Aorta (tissue), 5 donors: Measurements from ENCODE around the gene EIF4E1B. TPM values are rescaled to one million over a fixed set of nuclear protein-coding genes. Genes with fewer than 3 reads are reported as not detected.

ENCODE experiments used
- ATAC-seq: fragments of 200-7000 bp; cut with Tn5 transposase; one replicate; pipeline ENCODE4 v1.9.1; 2022; ENCODE audit warnings: moderate library complexity; ENCODE audit not compliant: low FRiP score
- DNase-seq, 2 donors: peaks; one replicate each; pipeline ENCODE4 v3.0.0-alpha.2; 2020
- H3K27ac ChIP-seq, 2 donors: one replicate each; pipeline ENCODE4 v1.5.1; 2013; ENCODE audit warnings: low read length in 2 of 2, mild to moderate bottlenecking in 2 of 2, moderate library complexity in 2 of 2, control low read depth in 1 of 2, inconsistent platforms in 1 of 2, low read depth in 1 of 2
- H3K27me3 ChIP-seq, 2 donors: one replicate each; pipeline ENCODE4 v1.6.1; 2013; ENCODE audit warnings: control low read depth in 1 of 2, low read length in 1 of 2, mild to moderate bottlenecking in 1 of 2, moderate library complexity in 1 of 2; ENCODE audit not compliant: insufficient read depth in 2 of 2, control insufficient read depth in 1 of 2
- H3K36me3 ChIP-seq, 2 donors: one replicate each; pipeline ENCODE4 v1.6.1; 2013; ENCODE audit warnings: control low read depth in 1 of 2, low read length in 1 of 2, mild to moderate bottlenecking in 1 of 2; ENCODE audit not compliant: insufficient read depth in 2 of 2, control insufficient read depth in 1 of 2
- H3K4me1 ChIP-seq, 2 donors: one replicate each; pipeline ENCODE4 v1.6.1; 2013; ENCODE audit warnings: low read length in 2 of 2, control low read depth in 1 of 2, mild to moderate bottlenecking in 1 of 2, moderate library complexity in 1 of 2; ENCODE audit not compliant: insufficient read depth in 2 of 2, control insufficient read depth in 1 of 2
- H3K4me3 ChIP-seq, 2 donors: one replicate each; pipeline ENCODE4 v1.5.1; 2013; ENCODE audit warnings: low read length in 2 of 2, control low read depth in 1 of 2, mild to moderate bottlenecking in 1 of 2
- H3K9me3 ChIP-seq: one replicate; pipeline ENCODE4 v1.6.1; 2013; ENCODE audit warnings: mild to moderate bottlenecking, low read length; ENCODE audit not compliant: control insufficient read depth
- WGBS, 2 donors: extraction: QIAGEN DNeasy Blood & Tissue Kit; methylation state at CpG; one replicate each; pipeline ENCODE4 v1.1.7; 2013; 5-methylcytosine and 5-hydroxymethylcytosine counted together
- intact Hi-C, 2 donors: fragments of 100-400 bp; cut with DNase I; formaldehyde crosslinking; loops; one replicate each; pipeline versions ENCODE4 v1.14.2 to v1.15.0; 2022
- polyA plus RNA-seq, 2 donors: library from polyadenylated mRNA; stranded (reverse); fragments of 200-250 nt; gene quantifications; one replicate each; pipeline ENCODE4 v1.2.3, GENCODE V29; 2013
- total RNA-seq, 2 donors: library from RNA; stranded (reverse); fragmentation: NEBNext Ultra II Directional; extraction: Animal tissue kit (Norgen Biotek cat#: 25700); gene quantifications; one replicate each; pipeline ENCODE4 v1.2.1, GENCODE V29; 2021
- donor health status: healthy with polysubstance abuse.
- donor health status: Bipolar disorder and iron deficiency.
- donor health status: DM: no; HTN: no; CAD: no.
- donor health status: DM: no; HTN: no; CAD: no.
- donor health status: DM: yes; HTN: yes; CAD: no.

Gene EIF4E1B
- total and polyA plus RNA-seq, 4 donors, result not detected

GRCh38 chr5:176638437-176638836, 8.0 kb downstream of the EIF4E1B start:
- Histone ChIP-seq H3K4me1 (no peaks in the 10 kb centered on the region), H3K27ac (no peak overlapping the region), H3K9me3 (no peaks in the 10 kb centered on the region), H3K4me3 (no peak overlapping the region), H3K27me3 (no peaks in the 10 kb centered on the region), H3K36me3 (no peaks in the 10 kb centered on the region)
- ATAC-seq (no peak), DNase-seq (no peak)
- intact Hi-C loops, result no loop called here
- 96% methylated on average over 3 of the region's 3 CpGs for WGBS, 2 donors

- no peaks in the 10 kb centered on the region for H3K9me3 ChIP-seq
- no peak overlapping the region for H3K4me3 ChIP-seq
- ATAC-seq, result no peak
- 56 to 79% methylated on average over 3 to 4 of the region's 4 CpGs for WGBS, 2 donors
- H3K36me3 ChIP-seq, result no peaks in the 10 kb centered on the region
- no peak overlapping the region for H3K27ac ChIP-seq
- no peaks in the 10 kb centered on the region for H3K27me3 ChIP-seq
- intact Hi-C loops, result no loop called here
- DNase-seq, result no peak
- no peaks in the 10 kb centered on the region for H3K4me1 ChIP-seq
Measured at GRCh38 chr5:176639208-176639607, 8.7 kb downstream of the EIF4E1B start.

DNA sequence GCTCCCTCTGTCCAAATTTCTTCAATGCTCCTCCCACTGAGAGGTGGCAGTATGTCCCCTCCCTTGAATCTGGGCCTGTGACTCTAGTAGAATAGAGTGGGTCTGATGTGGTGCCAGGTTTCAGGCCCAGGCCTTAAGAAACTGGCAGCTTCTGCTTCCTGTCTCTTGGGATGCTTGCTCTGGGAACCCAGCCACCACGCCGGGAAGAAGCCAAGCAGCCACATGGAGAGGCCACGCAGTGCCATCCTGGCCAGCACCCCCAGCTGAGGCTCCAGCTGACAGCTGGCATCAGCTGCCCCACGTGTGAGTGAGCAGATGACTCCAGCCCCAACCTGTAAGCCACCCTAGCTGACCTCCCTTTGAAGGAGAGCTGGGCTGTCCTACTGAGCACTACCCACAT, 9.5 kb downstream of the EIF4E1B start:
- DNase-seq (peak; percentile 64 to 83), ATAC-seq (peak; percentile 48)
- no peaks in the 10 kb centered on the region for H3K4me1 ChIP-seq
- H3K27ac ChIP-seq, result no peak overlapping the region
- H3K4me3 ChIP-seq, result no peak overlapping the region
- H3K9me3 ChIP-seq, result no peaks in the 10 kb centered on the region
- 0 to 2% methylated on average over 4 of the region's 4 CpGs for WGBS, 2 donors
- intact Hi-C loops, result loop anchor here in 1 of 2 donors (10.0 kb wide), 1 partner anchor 225 kb away; the partner anchor contains the start of gene CLTB
- no peaks in the 10 kb centered on the region for H3K36me3 ChIP-seq
- H3K27me3 ChIP-seq, result no peaks in the 10 kb centered on the region

DNA sequence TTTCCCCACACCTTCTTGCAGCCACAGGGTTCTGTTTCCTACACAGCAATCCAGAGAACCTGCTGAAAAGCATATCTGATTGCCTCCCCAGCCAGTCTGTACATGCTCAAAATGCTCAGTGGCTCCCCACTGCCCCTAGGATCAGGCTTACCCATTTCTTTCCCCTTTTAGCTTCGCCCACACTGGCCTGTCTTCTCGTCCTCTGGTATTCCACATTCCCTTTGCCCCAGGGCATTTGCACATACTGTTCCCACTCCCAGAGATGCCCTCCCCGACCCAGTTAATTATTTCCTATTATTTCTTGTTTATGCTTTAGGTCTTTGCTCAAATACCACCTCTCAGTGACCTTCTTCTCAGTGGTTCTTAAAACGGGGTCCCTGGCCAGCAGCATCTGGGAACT, 10.1 kb downstream of the EIF4E1B start:
- no peaks in the 10 kb centered on the region for H3K27me3 ChIP-seq
- ATAC-seq (no peak), DNase-seq (no peak)
- no peaks in the 10 kb centered on the region for H3K9me3 ChIP-seq
- intact Hi-C loops, result loop anchor here in 1 of 2 donors (10.0 kb wide), 1 partner anchor 226 kb away; the partner anchor contains the start of gene CLTB
- no peak overlapping the region for H3K27ac ChIP-seq
- 77 to 78% methylated on average over 4 of the region's 4 CpGs for WGBS, 2 donors
- no peaks in the 10 kb centered on the region for H3K36me3 ChIP-seq
- H3K4me1 ChIP-seq, result no peaks in the 10 kb centered on the region
- H3K4me3 ChIP-seq, result no peak overlapping the region

GRCh38 chr5:176642675-176643490, 12.4 kb downstream of the EIF4E1B start:
- H3K36me3 ChIP-seq, result no peaks in the 10 kb centered on the region
- DNase-seq, result no peak
- H3K27ac ChIP-seq, result no peak overlapping the region
- ATAC-seq, result no peak
- H3K4me1 ChIP-seq, result no peaks in the 10 kb centered on the region
- H3K9me3 ChIP-seq, result no peaks in the 10 kb centered on the region
- 48 to 51% methylated on average over 12 to 15 of the region's 15 CpGs for WGBS, 2 donors
- H3K4me3 ChIP-seq, result no peak overlapping the region
- no peaks in the 10 kb centered on the region for H3K27me3 ChIP-seq
- intact Hi-C loops, result loop anchor here in 1 of 2 donors (10.0 kb wide), 1 partner anchor 228 kb away; the partner anchor contains the start of gene CLTB

DNA sequence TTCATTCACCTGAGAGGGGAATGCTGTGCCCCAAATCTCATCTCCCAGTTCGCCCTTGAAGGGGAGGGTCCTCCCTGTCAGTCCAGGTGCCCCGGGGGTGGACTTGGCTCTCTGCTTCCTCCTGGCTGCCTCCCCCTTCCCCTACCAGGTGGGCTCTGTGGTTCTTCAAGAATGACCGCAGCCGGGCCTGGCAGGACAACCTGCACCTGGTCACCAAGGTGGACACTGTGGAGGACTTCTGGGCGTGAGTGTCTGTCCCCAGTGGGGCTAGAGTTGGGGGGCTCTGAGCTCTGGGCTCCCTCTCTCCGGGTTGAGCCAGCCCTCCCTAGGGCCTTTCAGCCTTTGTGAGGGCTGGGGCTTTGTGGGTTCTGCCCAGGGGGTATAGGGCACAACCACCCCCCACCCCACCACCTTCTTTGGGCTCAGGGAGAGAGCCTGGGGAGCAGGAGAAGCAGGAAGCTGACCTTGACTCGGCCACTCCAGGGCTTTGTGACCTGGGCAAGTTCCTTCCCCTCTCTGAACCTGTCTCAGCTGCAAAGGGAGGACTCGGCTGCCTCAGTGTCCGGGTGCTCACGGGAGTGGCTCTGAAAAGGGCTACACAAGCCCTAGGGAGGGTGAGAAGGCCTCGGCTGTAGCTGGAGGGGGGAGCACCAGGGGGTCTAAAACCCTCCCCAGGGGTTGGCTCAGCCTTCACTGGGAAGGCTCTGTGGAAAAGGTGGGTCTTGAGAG, 13.2 kb downstream of the EIF4E1B start:
- Histone ChIP-seq H3K36me3 (no peaks in the 10 kb centered on the region), H3K27me3 (no peaks in the 10 kb centered on the region), H3K27ac (no peak overlapping the region), H3K4me3 (no peak overlapping the region), H3K9me3 (no peaks in the 10 kb centered on the region), H3K4me1 (no peaks in the 10 kb centered on the region)
- DNase-seq (no peak), ATAC-seq (no peak)
- 86 to 88% methylated on average over 11 of the region's 11 CpGs for WGBS, 2 donors
- intact Hi-C loops, result loop anchor here in 1 of 2 donors (10.0 kb wide), 1 partner anchor 229 kb away; the partner anchor contains the start of gene CLTB

- intact Hi-C loops, result loop anchor here in 1 of 2 donors (10.0 kb wide), 1 partner anchor 229 kb away; the partner anchor contains the start of gene CLTB
- no peak for ATAC-seq
- 73 to 82% methylated on average over 9 of the region's 9 CpGs for WGBS, 2 donors
Measured at GRCh38 chr5:176644294-176644693, 13.8 kb downstream of the EIF4E1B start.

GRCh38 chr5:176644878-176645670, 14.6 kb downstream of the EIF4E1B start:
- DNase-seq, result no peak
- intact Hi-C loops, result loop anchor here (5.0 to 10.0 kb wide), 3 partner anchors 103 to 230 kb away; partner anchors contain the start of genes CLTB (in 1 of the 2) and RNF44 (in 1 of the 2)
- WGBS, 2 donors, result 94 to 96% methylated on average over 22 of the region's 22 CpGs

More at GRCh38 chr5:176644294-176644693, 13.8 kb downstream of the EIF4E1B start:
- Histone ChIP-seq H3K27me3 (no peaks in the 10 kb centered on the region), H3K27ac (no peak overlapping the region), H3K4me3 (no peak overlapping the region), H3K9me3 (no peaks in the 10 kb centered on the region), H3K36me3 (no peaks in the 10 kb centered on the region), H3K4me1 (no peaks in the 10 kb centered on the region)
- DNase-seq, result no peak

More at GRCh38 chr5:176644878-176645670, 14.6 kb downstream of the EIF4E1B start:
- H3K36me3 ChIP-seq, result no peaks in the 10 kb centered on the region
- no peaks in the 10 kb centered on the region for H3K27me3 ChIP-seq
- ATAC-seq, result no peak
- H3K9me3 ChIP-seq, result no peaks in the 10 kb centered on the region
- no peak overlapping the region for H3K27ac ChIP-seq
- H3K4me3 ChIP-seq, result no peak overlapping the region
- no peaks in the 10 kb centered on the region for H3K4me1 ChIP-seq
